ENCODE data around the gene FNBP1L. TPM values are rescaled to one million over a fixed set of nuclear protein-coding genes. Genes with fewer than 3 reads are reported as not detected.
A peak's percentile ranks its signal among the peaks of the same experiment; 100 is the strongest.

The FNBP1L gene
- total and polyA plus RNA-seq, 9 of the 15 experiments (the other 6 are each of a cell fraction or from before 2014, with no cell fraction given) = 1.4 to 6.9 (median 5.9) TPM

GRCh38 chr1:93581917-93582850 is 134.3 kb downstream of the FNBP1L start:
- FAIRE-seq = peak; percentile 40
- in situ Hi-C loops (cut with MboI) = no loop called here
- Histone ChIP-seq H3K27me3 (ENCODE audit: control insufficient read depth in 2 of 2, insufficient read depth in 2 of 2, low read length in 2 of 2) (no peaks in the 10 kb centered on the region; a peak in 1 of 5 replicates), H3K36me3 (ENCODE audit: control insufficient read depth, insufficient read depth, low read length) (no peaks in the 10 kb centered on the region), H3K9ac (ENCODE audit: insufficient read depth in 1 of 2, low read depth in 2 of 2, low read length in 2 of 2) (peak overlapping the region in 1 of 2 experiments; percentile 78; a peak in 2 of 4 replicates), H3K79me2 (ENCODE audit: control insufficient read depth, insufficient read depth, low read length) (no peaks in the 10 kb centered on the region), H3K9me1 (ENCODE audit: control insufficient read depth, insufficient read depth, low read length) (no peaks in the 10 kb centered on the region), H3K4me2 (ENCODE audit: insufficient read depth, low read length) (no peak overlapping the region), H3K4me3 (no peak overlapping the region), H3K4me1 (replicated peaks in 1 of 2; ENCODE audit: control insufficient read depth in 2 of 2, insufficient read depth in 2 of 2, low read length in 2 of 2) (peaks cover 0 to 11% of the 10 kb centered on the region in 2 experiments; a peak in 2 of 5 replicates), H4K20me1 (replicated peaks; ENCODE audit: control insufficient read depth, insufficient read depth, low read length) (no peaks in the 10 kb centered on the region), H3K9me3 (replicated peaks; ENCODE audit: control insufficient read depth, insufficient read depth, low read depth, low read length) (no peaks in the 10 kb centered on the region), H3K27ac (ENCODE audit: extremely low read depth, low read depth, low read length) (no peak overlapping the region), H2AFZ (ENCODE audit: low read depth, low read length) (peak overlapping the region; percentile 48; the same call in 1 of the 2 replicates)
- WGBS (ENCODE audit: insufficient coverage, low coverage, missing lambda C conversion rate) = 39% methylated on average over 23 of the region's 23 CpGs
- ChIA-PET POLR2A (no interaction called here), CTCF (ENCODE audit: low intra/inter-chr PET ratio) (no interaction called here)
- ATAC-seq = no peak
- BruUV-seq (replicated peaks) = no TSS peak
- DNase-seq (ENCODE audit: extremely low read depth in 1 of 4, low spot score in 3 of 4) = no peak
- no peak for TF ChIP-seq MAX (CRISPR knock-in tag; IDR thresholded peaks at IDR 0.05)
- no peak for TF ChIP-seq ZFX (CRISPR knock-in tag; IDR thresholded peaks at IDR 0.05)
- TF ChIP-seq SRF (CRISPR knock-in tag; IDR thresholded peaks at IDR 0.05) = no peak
- TF ChIP-seq DACH1 (IDR thresholded peaks at IDR 0.05; ENCODE audit: partially characterized antibody) = no peak
- no peak for TF ChIP-seq DIDO1 (tag; IDR thresholded peaks at IDR 0.05; ENCODE audit: low read depth)
- TF ChIP-seq ZNF239 (CRISPR knock-in tag; IDR thresholded peaks at IDR 0.05) = no peak
- no peak for TF ChIP-seq AFF4 (CRISPR knock-in tag; IDR thresholded peaks at IDR 0.05)
- no peak for TF ChIP-seq SMARCA4 (IDR thresholded peaks at IDR 0.05)
- no peak for TF ChIP-seq CBX1 (IDR thresholded peaks at IDR 0.05; ENCODE audit: low read depth)
- no peak for TF ChIP-seq ZNF778 (CRISPR knock-in tag; IDR thresholded peaks at IDR 0.05)
- TF ChIP-seq HSF4 (CRISPR knock-in tag; IDR thresholded peaks at IDR 0.05; ENCODE audit: borderline replicate concordance) = no peak
- no peak for TF ChIP-seq RNF219 (CRISPR knock-in tag; IDR thresholded peaks at IDR 0.05)
- intact Hi-C loops (cut with micrococcal nuclease) = no loop called here
